ENCODE data around the gene B3GNT4.

GRCh38 chr12:122199484-122200355 lies 3.8 kb upstream of the B3GNT4 start:
- no peak for TF ChIP-seq POLR2A (IDR thresholded peaks at IDR 0.05; ENCODE audit: extremely low read depth, insufficient read length)
- TF ChIP-seq CTCF (IDR thresholded peaks at IDR 0.05; ENCODE audit: low read depth, low read length) = no peak
